ENCODE measurements around the gene ABCG5.

The ABCG5 gene

GRCh38 chr2:43824512-43824911 lies 14.1 kb downstream of the ABCG5 start:
- TF ChIP-seq POLR2AphosphoS5 (IDR thresholded peaks at IDR 0.05; ENCODE audit: low read depth, low read length) (no peak), REST (IDR thresholded peaks at IDR 0.05; ENCODE audit: insufficient read depth in 1 of 2, low read depth in 2 of 2, low read length in 2 of 2) (no peak), TAF1 (IDR thresholded peaks at IDR 0.05; ENCODE audit: borderline replicate concordance, insufficient read depth, low read length) (no peak), FOXP2 (optimal IDR thresholded peaks at IDR 0.05; ENCODE audit: borderline replicate concordance, extremely low read depth, extremely low read length, insufficient read depth) (no peak), SIN3A (IDR thresholded peaks at IDR 0.05; ENCODE audit: borderline replicate concordance, insufficient read depth, low read length) (no peak)

DNA sequence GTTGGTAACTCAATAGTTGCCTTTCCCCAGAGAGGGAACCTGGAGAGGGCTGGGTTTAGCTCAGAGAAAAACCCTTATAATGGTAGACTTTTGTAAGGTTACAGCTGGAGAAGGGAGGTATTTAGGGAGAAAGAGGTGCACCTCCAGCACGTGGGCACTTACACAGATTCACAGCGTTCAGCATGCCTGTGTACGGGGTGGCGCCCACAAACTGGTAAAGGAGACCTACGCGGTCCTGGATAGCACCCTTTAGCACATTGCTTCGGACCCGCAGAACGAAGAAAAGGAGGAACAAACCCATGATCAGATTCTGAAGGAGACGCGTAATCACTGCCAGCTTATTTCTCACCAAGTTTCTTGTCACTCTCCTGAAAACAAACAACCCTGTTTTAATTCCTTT lies 14.9 kb downstream of the ABCG5 start:
- TF ChIP-seq REST (IDR thresholded peaks at IDR 0.05; ENCODE audit: insufficient read depth in 1 of 2, low read depth in 2 of 2, low read length in 2 of 2) (no peak), SIN3A (IDR thresholded peaks at IDR 0.05; ENCODE audit: borderline replicate concordance, insufficient read depth, low read length) (no peak), POLR2AphosphoS5 (IDR thresholded peaks at IDR 0.05; ENCODE audit: low read depth, low read length) (no peak), TAF1 (IDR thresholded peaks at IDR 0.05; ENCODE audit: borderline replicate concordance, insufficient read depth, low read length) (no peak), FOXP2 (optimal IDR thresholded peaks at IDR 0.05; ENCODE audit: borderline replicate concordance, extremely low read depth, extremely low read length, insufficient read depth) (no peak)

GRCh38 chr2:43822839-43823238 lies 15.8 kb downstream of the ABCG5 start:
- no peak for TF ChIP-seq TAF1 (IDR thresholded peaks at IDR 0.05; ENCODE audit: borderline replicate concordance, insufficient read depth, low read length)
- no peak for TF ChIP-seq SIN3A (IDR thresholded peaks at IDR 0.05; ENCODE audit: borderline replicate concordance, insufficient read depth, low read length)
- TF ChIP-seq FOXP2 (optimal IDR thresholded peaks at IDR 0.05; ENCODE audit: borderline replicate concordance, extremely low read depth, extremely low read length, insufficient read depth), result no peak
- TF ChIP-seq POLR2AphosphoS5 (IDR thresholded peaks at IDR 0.05; ENCODE audit: low read depth, low read length), result no peak
- no peak for TF ChIP-seq REST (IDR thresholded peaks at IDR 0.05; ENCODE audit: insufficient read depth in 1 of 2, low read depth in 2 of 2, low read length in 2 of 2)

- no peak for TF ChIP-seq TAF1 (IDR thresholded peaks at IDR 0.05; ENCODE audit: borderline replicate concordance, insufficient read depth, low read length)
- no peak for TF ChIP-seq REST (IDR thresholded peaks at IDR 0.05; ENCODE audit: insufficient read depth in 1 of 2, low read depth in 2 of 2, low read length in 2 of 2)
- TF ChIP-seq FOXP2 (optimal IDR thresholded peaks at IDR 0.05; ENCODE audit: borderline replicate concordance, extremely low read depth, extremely low read length, insufficient read depth), result no peak
- TF ChIP-seq SIN3A (IDR thresholded peaks at IDR 0.05; ENCODE audit: borderline replicate concordance, insufficient read depth, low read length), result no peak
- TF ChIP-seq POLR2AphosphoS5 (IDR thresholded peaks at IDR 0.05; ENCODE audit: low read depth, low read length), result no peak
Observed at GRCh38 chr2:43819491-43820163, 19.0 kb downstream of the ABCG5 start.
